Measurements from ENCODE around the gene HECA.

- TF ChIP-seq CTCF (conservative IDR thresholded peaks at IDR 0.05; ENCODE audit: low read depth, low read length) (no peak), POLR2A (IDR thresholded peaks at IDR 0.05; ENCODE audit: low read depth, low read length) (no peak), SMC3 (IDR thresholded peaks at IDR 0.05; ENCODE audit: low read depth, low read length) (no peak), RAD21 (IDR thresholded peaks at IDR 0.05; ENCODE audit: low read length) (no peak)
These were observed 1.4 kb upstream of the HECA start for GRCh38 chr6:139133262-139134063.
